CD4-positive, alpha-beta T cell treated with Interferon alpha-2 for 1 hour (primary cell): ENCODE results near the gene CEACAM20.
"Not testable (repeated sequence)": the region's sequence is repeated elsewhere in the genome, so short reads cannot be mapped to it uniquely, and the experiment has no call there.

Experiments used
- DNase-seq, 2 donors: peaks; one replicate each; pipeline ENCODE4 v3.0.0-alpha.2; 2020 to 2022

Gene CEACAM20

DNA sequence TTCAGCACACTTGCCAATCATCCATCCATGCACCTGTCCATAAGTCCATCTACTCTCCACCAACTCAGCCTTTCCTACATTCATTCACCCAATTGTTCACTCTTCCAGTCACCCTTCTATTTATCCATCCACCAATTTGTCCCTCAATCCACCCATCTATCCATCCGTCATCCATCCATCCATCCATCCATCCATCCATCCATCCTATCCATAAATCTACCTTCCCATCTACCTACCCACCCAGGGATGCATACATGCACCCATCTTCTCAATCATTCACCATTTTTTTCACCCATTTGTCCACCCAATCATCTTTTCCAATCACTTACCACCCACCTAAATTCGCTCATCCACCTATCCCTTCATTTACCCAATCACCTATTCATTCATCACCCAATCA, 14.6 kb upstream of the CEACAM20 start:
- DNase-seq: no peak

DNA sequence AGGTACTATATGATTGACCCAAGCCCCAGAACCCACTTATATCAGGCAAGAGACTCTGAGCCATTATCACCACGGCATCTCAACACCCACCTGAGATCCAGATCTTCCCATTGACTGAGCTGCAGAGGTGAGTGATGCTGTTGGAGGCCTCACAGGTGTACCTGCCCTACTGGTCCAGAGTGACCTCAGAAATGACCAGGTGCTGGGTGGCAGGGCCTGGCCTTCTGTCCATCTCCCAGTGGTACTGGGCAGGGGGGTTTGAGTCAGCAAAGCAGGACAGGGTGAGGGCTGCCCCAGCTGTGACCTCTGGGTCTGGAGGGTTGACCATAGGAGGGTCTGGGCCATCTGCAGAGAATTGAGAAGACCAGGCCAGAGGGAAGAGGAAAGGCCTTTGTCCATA, 13.2 kb upstream of the CEACAM20 start:
- no peak for DNase-seq

DNA sequence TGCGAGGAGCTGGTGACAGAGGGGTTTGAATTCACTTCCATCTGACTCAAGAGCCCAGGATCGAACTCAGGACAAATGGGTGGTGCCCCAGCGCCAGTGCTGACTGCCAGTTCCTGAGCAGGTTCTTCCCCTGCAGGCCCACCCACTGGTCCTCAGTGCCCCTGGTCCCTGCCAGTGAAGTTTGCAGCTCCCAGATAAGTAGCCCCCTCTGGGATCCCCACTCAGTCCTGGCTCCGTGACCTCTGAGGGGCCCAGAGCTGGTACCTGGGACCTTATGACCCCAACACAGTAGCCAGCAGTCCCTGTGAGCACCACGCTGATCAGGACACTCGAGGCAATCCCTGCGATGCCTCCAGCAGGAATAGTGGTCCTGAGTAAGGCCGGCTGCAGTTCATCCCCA, 11.3 kb upstream of the CEACAM20 start:
- no peak for DNase-seq

GRCh38 chr19:44539991-44540390, 10.5 kb upstream of the CEACAM20 start:
- DNase-seq: no peak

GRCh38 chr19:44539236-44539826, 9.9 kb upstream of the CEACAM20 start:
- no peak for DNase-seq

GRCh38 chr19:44535361-44535760, 5.9 kb upstream of the CEACAM20 start:
- DNase-seq: not testable (repeated sequence)

- DNase-seq: no peak
These were observed 3.3 kb upstream of the CEACAM20 start for GRCh38 chr19:44532819-44533218.

GRCh38 chr19:44530777-44531176, 1.3 kb upstream of the CEACAM20 start:
- DNase-seq: no peak

- DNase-seq: no peak
These were observed 1.9 kb downstream of the CEACAM20 start for GRCh38 chr19:44527554-44527953.

- DNase-seq: no peak
These were observed 3.6 kb downstream of the CEACAM20 start for GRCh38 chr19:44525721-44526430.

GRCh38 chr19:44521370-44521769, 8.1 kb downstream of the CEACAM20 start:
- DNase-seq: no peak

GRCh38 chr19:44517146-44517545, 12.3 kb downstream of the CEACAM20 start:
- no peak for DNase-seq

DNA sequence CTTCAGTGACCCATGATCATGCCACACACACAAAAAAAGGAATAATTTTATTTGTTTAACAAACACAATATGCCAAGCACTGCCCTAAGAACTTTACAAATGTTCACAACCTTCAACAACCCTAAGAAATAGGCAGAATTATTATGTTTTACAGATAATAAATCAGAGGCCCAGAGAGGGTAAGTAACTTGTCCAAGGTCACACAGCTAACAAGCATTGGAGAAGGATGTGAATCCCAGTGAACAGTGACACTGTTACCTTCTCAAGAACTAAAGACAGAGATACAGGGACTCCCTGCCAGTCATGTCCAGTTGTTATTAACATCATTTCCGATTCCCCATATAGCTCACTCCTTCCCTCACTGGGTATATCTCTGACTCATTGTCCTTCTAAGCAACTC, 13.6 kb downstream of the CEACAM20 start:
- DNase-seq: no peak

DNA sequence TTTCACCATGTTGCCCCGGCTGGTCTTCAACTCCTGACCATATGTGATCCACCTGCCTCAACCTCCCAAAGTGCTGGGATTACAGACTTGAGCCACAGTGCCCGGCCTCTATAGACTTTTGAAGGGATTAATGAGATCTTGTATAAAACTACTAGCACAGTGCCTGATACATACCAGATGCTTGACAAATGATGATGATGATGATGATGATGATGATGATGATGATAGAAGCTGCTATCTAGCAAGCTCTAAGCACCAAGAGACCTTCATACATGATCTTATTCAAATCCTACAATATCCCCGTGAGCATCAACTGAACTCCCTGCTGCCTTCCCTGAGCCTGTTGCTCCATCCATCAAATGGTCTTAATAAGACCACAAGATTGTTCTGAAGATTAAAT, 14.4 kb downstream of the CEACAM20 start:
- DNase-seq: no peak

- peak; percentile 3 to 11 for DNase-seq
These were observed 16.9 kb downstream of the CEACAM20 start for GRCh38 chr19:44512326-44513298.

GRCh38 chr19:44509478-44509877, 20.0 kb downstream of the CEACAM20 start:
- no peak for DNase-seq

- peak; percentile 94 to 95 for DNase-seq
These were observed 29.2 kb downstream of the CEACAM20 start, which contains the start of gene ZNF180 for GRCh38 chr19:44499962-44500949. TSS of gene ZNF180 (minus strand) at chr19:44500522. CDS start at chr19:44497334, 3,188 bp downstream.

DNA sequence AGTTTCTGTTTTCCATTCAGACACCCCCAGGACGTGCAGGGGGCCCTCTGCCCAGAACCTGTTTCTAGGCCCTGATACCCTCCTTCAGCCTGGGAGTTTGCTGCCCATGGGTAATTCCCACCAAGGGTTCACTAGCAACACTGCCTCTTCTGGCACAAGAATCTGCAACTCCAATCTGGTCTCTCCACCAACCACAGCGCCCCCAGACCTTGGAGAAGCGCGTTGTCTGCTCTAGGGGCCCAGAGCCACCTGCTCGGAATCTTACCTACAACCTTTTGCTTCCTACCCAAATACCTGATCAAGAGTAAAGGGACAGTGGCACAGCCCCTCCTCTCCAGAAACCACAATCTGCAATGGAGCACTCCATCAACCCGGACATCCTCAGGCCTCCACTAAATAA, 29.9 kb downstream of the CEACAM20 start:
- DNase-seq: no peak

GRCh38 chr19:44498988-44499387, 30.5 kb downstream of the CEACAM20 start:
- no peak for DNase-seq

GRCh38 chr19:44496711-44497110, 32.8 kb downstream of the CEACAM20 start:
- no peak for DNase-seq

- DNase-seq: peak in 1 of 2 donors; percentile 6
These were observed 52.7 kb downstream of the CEACAM20 start for GRCh38 chr19:44476559-44477408.
